Naive thymus-derived CD4-positive, alpha-beta T cell (primary cell): ENCODE results near the gene DAPK1. TPM values are rescaled to one million over a fixed set of nuclear protein-coding genes. Genes with fewer than 3 reads are reported as not detected.
A peak's percentile ranks its signal among the peaks of the same experiment; 100 is the strongest.

Source experiments
- ATAC-seq: fragments of 150-1000 bp; cut with Tn5 transposase; 2 replicates; pipeline ENCODE4 v1.10.0; 2021; ENCODE audit warnings: mild to moderate bottlenecking, moderate library complexity
- CTCF ChIA-PET: fragments of 350-600 bp; sonication (Branson Sonifier 250); formaldehyde crosslinking; loops from one replicate; lab custom pipeline; 2021; ENCODE audit warnings: antibody characterized with exemption; lab: Charles Lee
- POLR2A ChIA-PET: fragments of 350-600 bp; sonication (Branson Sonifier 250); formaldehyde crosslinking; loops from one replicate; lab custom pipeline; 2021; ENCODE audit warnings: antibody characterized with exemption, inconsistent platforms; lab: Charles Lee
- DNase-seq, 9 donors: peaks; one replicate each; pipeline versions ENCODE4 v3.0.0 to v3.0.0-alpha.2; 2020 to 2022; ENCODE audit warnings: mixed read lengths in 1 of 9
- H3K27ac ChIP-seq: one replicate; pipeline ENCODE4 v1.7.0; 2013; ENCODE audit warnings: mild to moderate bottlenecking, low read depth, low read length, moderate library complexity
- H3K27me3 ChIP-seq, 2 donors: one replicate each; pipeline ENCODE4 v1.7.0; 2013; ENCODE audit warnings: low read length in 2 of 2, mild to moderate bottlenecking in 2 of 2, moderate library complexity in 2 of 2; ENCODE audit not compliant: control insufficient read depth in 2 of 2, insufficient read depth in 2 of 2
- H3K36me3 ChIP-seq, 3 experiments: 1 replicate in 2 of 3; 2 replicates in 1 of 3; pipeline ENCODE4 v1.7.0; 2013; ENCODE audit warnings: low read length in 3 of 3, mild to moderate bottlenecking in 3 of 3, moderate library complexity in 1 of 3; ENCODE audit not compliant: insufficient read depth in 3 of 3, control insufficient read depth in 2 of 3
- H3K4me1 ChIP-seq, 2 donors: one replicate each; pipeline ENCODE4 v1.7.0; 2013; ENCODE audit warnings: low read length in 2 of 2, mild to moderate bottlenecking in 2 of 2, moderate library complexity in 1 of 2; ENCODE audit not compliant: control insufficient read depth in 2 of 2, insufficient read depth in 2 of 2
- H3K4me3 ChIP-seq: 2 replicates; pipeline ENCODE4 v1.7.0; 2013; ENCODE audit warnings: mild to moderate bottlenecking, low read length
- H3K9me3 ChIP-seq, 3 experiments: 1 replicate in 2 of 3; 2 replicates in 1 of 3; pipeline ENCODE4 v1.7.0; 2013; ENCODE audit warnings: low read length in 3 of 3; ENCODE audit not compliant: control insufficient read depth in 2 of 3
- H3K27ac Mint-ChIP-seq, 9 donors: one replicate each; pipeline ENCODE4 v1.8.0; 2020 to 2022; ENCODE audit warnings: mixed read lengths in 9 of 9, mild to moderate bottlenecking in 8 of 9, moderate library complexity in 5 of 9, inconsistent platforms in 2 of 9
- H3K27me3 Mint-ChIP-seq, 5 donors: one replicate each; pipeline ENCODE4 v1.8.0; 2021 to 2022; ENCODE audit warnings: mixed read lengths in 5 of 5, mild to moderate bottlenecking in 1 of 5
- H3K36me3 Mint-ChIP-seq, 5 donors: one replicate each; pipeline ENCODE4 v1.8.0; 2020 to 2022; ENCODE audit warnings: mixed read lengths in 5 of 5, mild to moderate bottlenecking in 3 of 5, inconsistent platforms in 1 of 5
- H3K4me1 Mint-ChIP-seq, 7 donors: one replicate each; pipeline ENCODE4 v1.8.0; 2020 to 2022; ENCODE audit warnings: mixed read lengths in 7 of 7, mild to moderate bottlenecking in 3 of 7, inconsistent platforms in 1 of 7
- H3K4me3 Mint-ChIP-seq, 10 donors: one replicate each; pipeline ENCODE4 v1.8.0; 2020 to 2022; ENCODE audit warnings: mild to moderate bottlenecking in 10 of 10, mixed read lengths in 10 of 10, moderate library complexity in 6 of 10, inconsistent platforms in 2 of 10
- H3K9me3 Mint-ChIP-seq, 11 donors: one replicate each; pipeline ENCODE4 v1.8.0; 2020 to 2022; ENCODE audit warnings: mixed read lengths in 11 of 11, mild to moderate bottlenecking in 4 of 11, inconsistent platforms in 1 of 11, moderate library complexity in 1 of 11
- intact Hi-C, 2 donors: fragments of 100-400 bp; cut with micrococcal nuclease; formaldehyde crosslinking; loops; one replicate each; pipeline ENCODE4 v1.15.1; 2023
- polyA plus RNA-seq, 2 donors: library from polyadenylated mRNA; unstranded; fragments of 300-500 nt; fragmentation: Illumina TruSeq; gene quantifications; one replicate each; pipeline ENCODE4 v1.2.3, GENCODE V29; 2021
- total RNA-seq, 6 experiments: library from RNA in 5 of 6; stranded (reverse) in 5 of 6; gene quantifications; 1 replicate in 5 of 6; 2 replicates in 1 of 6; pipeline ENCODE4 v1.2.3 and lab custom pipeline; 2021 to 2026

DAPK1 gene
- total and polyA plus RNA-seq, 7 experiments from 2014 or later, result 0.20 to 44.8 (median 1.9) TPM

DNA sequence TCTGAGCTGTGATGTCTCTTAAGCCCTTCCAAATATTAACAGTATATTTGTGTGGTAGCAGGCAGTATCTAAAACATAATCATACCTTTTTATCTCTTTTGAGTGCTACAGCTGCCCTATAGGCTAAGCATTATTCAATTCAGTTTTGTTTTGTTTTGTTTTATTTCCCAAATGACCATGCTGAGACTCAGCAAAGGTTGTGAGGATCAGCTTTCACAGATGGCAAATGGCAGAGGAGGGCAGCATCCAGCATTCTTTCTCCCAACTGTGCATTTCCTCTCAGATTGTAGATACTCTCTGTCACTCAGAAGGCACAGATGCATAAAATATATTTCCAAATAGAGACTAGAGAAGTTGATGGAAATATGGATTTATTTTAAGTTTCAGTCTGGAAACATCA lies 90.7 kb downstream of the DAPK1 start:
- H3K4me3 Mint-ChIP-seq, result no peak overlapping the region
- Histone ChIP-seq H3K27me3 (no peaks in the 10 kb centered on the region), H3K4me1 (no peaks in the 10 kb centered on the region), H3K9me3 (no peaks in the 10 kb centered on the region), H3K36me3 (no peaks in the 10 kb centered on the region), H3K4me3 (no peak overlapping the region), H3K27ac (no peak overlapping the region)
- CTCF ChIA-PET, result no interaction called here
- no peaks in the 10 kb centered on the region for H3K27me3 Mint-ChIP-seq
- intact Hi-C loops, result no loop called here
- no peaks in the 10 kb centered on the region for H3K4me1 Mint-ChIP-seq
- DNase-seq (no peak), ATAC-seq (no peak)
- H3K27ac Mint-ChIP-seq, result no peak overlapping the region
- H3K36me3 Mint-ChIP-seq, result no peaks in the 10 kb centered on the region
- POLR2A ChIA-PET, result no interaction called here
- no peaks in the 10 kb centered on the region for H3K9me3 Mint-ChIP-seq

DNA sequence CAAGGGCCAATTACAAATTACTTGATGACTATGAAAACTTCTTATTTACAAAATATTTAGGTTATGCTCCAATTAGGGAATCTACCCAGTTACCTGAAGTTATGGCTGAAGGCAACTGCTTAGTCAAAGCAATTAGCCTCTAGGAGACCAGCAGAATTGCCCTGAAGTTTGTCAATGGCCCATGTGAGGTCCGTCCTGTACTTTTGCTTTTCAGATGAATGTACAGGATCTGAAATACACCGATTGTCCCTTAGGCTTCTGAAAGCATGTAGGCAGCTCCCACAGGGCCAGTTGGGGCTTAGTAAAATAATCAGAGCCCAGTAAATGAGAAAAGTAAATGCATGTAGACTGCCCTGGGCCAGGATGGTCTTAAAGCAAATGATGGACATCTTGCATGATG lies 93.3 kb downstream of the DAPK1 start:
- H3K36me3 Mint-ChIP-seq, result no peaks in the 10 kb centered on the region
- ChIA-PET CTCF (no interaction called here), POLR2A (no interaction called here)
- intact Hi-C loops, result no loop called here
- Histone ChIP-seq H3K4me1 (no peaks in the 10 kb centered on the region), H3K4me3 (no peak overlapping the region), H3K27ac (no peak overlapping the region), H3K9me3 (no peaks in the 10 kb centered on the region), H3K27me3 (no peaks in the 10 kb centered on the region), H3K36me3 (no peaks in the 10 kb centered on the region)
- no peak overlapping the region for H3K4me3 Mint-ChIP-seq
- no peaks in the 10 kb centered on the region for H3K9me3 Mint-ChIP-seq
- H3K27ac Mint-ChIP-seq, result no peak overlapping the region
- H3K4me1 Mint-ChIP-seq, result no peaks in the 10 kb centered on the region
- ATAC-seq, result no peak
- peaks cover 0 to 7% (median 0%) of the 10 kb centered on the region in 5 donors for H3K27me3 Mint-ChIP-seq
- DNase-seq, result no peak

DNA sequence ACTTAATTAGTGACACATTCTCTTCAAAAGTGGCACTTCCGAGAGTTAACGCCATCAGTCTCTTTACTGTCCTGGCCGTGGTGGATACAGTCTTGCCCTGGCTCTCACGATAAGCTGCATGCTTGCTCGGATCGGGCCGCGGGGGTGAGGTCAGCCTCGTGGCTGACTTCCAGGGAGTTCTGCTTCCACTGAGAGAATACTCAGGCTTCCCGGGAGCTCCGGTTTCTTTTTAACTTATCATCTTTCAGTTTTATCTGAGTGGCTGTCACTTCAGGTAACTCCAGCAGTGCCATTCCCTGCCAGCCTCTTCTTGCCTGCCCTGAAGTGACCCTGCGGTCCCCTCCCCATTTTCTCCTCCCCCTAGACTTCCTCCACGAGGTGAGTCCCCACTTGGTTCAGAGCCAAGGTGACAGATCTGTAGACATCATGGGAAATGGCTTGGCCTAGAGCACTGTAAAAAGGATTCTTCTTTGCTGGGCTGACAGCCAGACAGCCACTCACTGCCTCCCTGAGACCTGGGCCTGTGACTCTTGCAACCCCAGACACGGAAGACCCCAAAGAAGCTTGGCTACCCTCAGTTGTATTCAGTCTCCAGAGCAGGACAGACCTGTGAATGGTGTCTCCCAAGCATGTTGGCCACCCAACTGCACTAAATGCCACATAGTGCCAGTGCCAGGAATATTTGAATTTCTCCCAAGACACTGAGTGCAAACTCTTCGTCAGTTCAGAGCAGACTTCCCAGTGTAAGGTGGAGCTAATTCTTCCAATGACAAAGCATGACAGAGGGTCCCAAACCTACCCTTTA lies 95.1 kb downstream of the DAPK1 start:
- intact Hi-C loops, result no loop called here
- no peaks in the 10 kb centered on the region for H3K36me3 Mint-ChIP-seq
- no peak overlapping the region for H3K4me3 ChIP-seq
- ATAC-seq (no peak), DNase-seq (no peak)
- H3K27ac ChIP-seq, result no peak overlapping the region
- H3K27me3 Mint-ChIP-seq, result peaks cover 0 to 9% (median 2%) of the 10 kb centered on the region in 5 donors
- ChIA-PET POLR2A (no interaction called here), CTCF (interaction anchor here (0.5 kb wide), 1 partner anchor 10 kb away, joined by 3 read pairs; no protein-coding TSS in a partner anchor)
- no peak overlapping the region for H3K4me3 Mint-ChIP-seq
- no peaks in the 10 kb centered on the region for H3K27me3 ChIP-seq
- H3K9me3 ChIP-seq, result no peaks in the 10 kb centered on the region
- H3K36me3 ChIP-seq, result no peaks in the 10 kb centered on the region
- H3K9me3 Mint-ChIP-seq, result no peaks in the 10 kb centered on the region
- H3K27ac Mint-ChIP-seq, result no peak overlapping the region
- H3K4me1 ChIP-seq, result no peaks in the 10 kb centered on the region
- peaks cover 0 to 2% (median 0%) of the 10 kb centered on the region in 7 donors for H3K4me1 Mint-ChIP-seq

DNA sequence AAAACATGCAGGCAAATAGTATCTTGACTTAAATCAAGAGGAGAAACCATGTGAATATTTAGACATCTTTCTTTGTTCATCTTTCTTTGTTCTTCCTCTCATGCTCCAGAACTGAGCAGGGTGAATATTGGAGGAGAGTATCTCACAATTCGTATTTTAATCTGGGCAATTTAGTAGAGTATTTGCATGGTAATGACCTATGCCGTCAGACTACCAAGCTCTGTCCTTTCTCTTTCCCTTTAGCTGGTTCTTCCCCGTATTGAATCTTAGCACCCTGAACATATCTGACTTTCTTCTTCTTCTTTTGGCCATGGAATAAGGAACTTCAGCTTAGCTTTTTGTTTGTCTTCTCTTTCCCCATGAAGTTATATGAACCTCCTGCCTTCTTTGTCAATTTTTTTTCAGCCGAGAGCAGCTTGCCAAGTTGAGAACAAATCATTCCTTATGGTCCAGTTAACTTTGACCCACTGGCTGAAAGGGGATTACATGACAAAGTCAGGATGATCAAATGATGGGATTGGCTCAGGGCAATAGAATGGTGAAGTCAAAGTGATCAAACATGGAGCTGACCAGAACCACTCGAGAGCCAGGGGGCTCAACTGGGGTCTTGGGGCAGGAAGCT lies 95.8 kb downstream of the DAPK1 start:
- H3K9me3 Mint-ChIP-seq, result no peaks in the 10 kb centered on the region
- peaks cover 0 to 9% (median 3%) of the 10 kb centered on the region in 5 donors for H3K27me3 Mint-ChIP-seq
- H3K27me3 ChIP-seq, result no peaks in the 10 kb centered on the region
- peaks cover 0 to 4% (median 0%) of the 10 kb centered on the region in 7 donors for H3K4me1 Mint-ChIP-seq
- H3K36me3 Mint-ChIP-seq, result no peaks in the 10 kb centered on the region
- peak; percentile 38 for ATAC-seq
- H3K4me3 ChIP-seq, result no peak overlapping the region
- CTCF ChIA-PET, result no interaction called here
- no peaks in the 10 kb centered on the region for H3K36me3 ChIP-seq
- H3K27ac Mint-ChIP-seq, result no peak overlapping the region
- intact Hi-C loops, result no loop called here
- no peak overlapping the region for H3K27ac ChIP-seq
- H3K4me3 Mint-ChIP-seq, result no peak overlapping the region
- no peaks in the 10 kb centered on the region for H3K4me1 ChIP-seq
- POLR2A ChIA-PET, result no interaction called here
- no peaks in the 10 kb centered on the region for H3K9me3 ChIP-seq
- DNase-seq, result no peak

DNA sequence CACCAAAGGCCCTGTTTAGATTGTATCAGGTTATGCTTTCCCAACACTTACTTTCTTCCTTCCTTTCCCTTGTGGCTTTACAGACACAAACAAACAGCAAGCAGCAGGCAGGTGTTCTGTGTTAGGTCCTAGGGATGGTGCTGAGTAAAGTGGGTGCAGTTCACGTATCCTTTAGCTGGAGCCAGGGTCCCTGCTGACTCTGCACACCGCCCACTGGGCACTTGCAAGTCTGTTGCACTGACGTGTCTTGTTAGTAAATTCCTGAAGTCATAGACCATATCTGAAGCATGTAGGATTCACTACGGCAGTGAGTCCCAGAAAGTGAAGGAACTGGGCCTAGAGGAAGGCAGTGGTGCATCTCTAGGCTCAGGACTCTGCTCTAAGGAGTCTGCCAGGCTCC lies 96.5 kb downstream of the DAPK1 start:
- no peaks in the 10 kb centered on the region for H3K4me1 ChIP-seq
- H3K4me3 Mint-ChIP-seq, result no peak overlapping the region

DNA sequence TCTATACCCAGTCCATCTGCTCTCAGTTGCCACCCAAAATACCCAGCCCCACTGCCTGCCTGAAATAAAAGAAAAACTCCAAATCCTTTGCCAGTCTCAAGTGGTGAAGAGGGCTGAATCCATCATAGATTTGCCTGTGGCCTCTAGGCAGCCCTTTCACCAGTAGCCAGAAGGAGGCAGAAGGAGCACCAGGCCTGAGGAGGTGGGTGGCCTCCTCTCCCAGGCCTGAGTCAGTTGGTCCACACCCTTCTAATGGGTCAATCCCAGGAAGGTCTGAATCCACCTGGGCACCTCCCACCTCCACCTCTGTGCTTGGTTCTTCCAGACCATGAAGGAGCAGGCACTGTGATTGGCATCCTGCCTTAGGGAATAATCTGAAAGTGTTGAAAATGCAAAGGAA lies 97.0 kb downstream of the DAPK1 start:
- Histone ChIP-seq H3K9me3 (no peaks in the 10 kb centered on the region), H3K4me3 (no peak overlapping the region), H3K36me3 (no peaks in the 10 kb centered on the region), H3K27me3 (no peaks in the 10 kb centered on the region), H3K27ac (no peak overlapping the region), H3K4me1 (no peaks in the 10 kb centered on the region)
- no peak for ATAC-seq
- CTCF ChIA-PET, result no interaction called here
- intact Hi-C loops, result no loop called here
- H3K9me3 Mint-ChIP-seq, result no peaks in the 10 kb centered on the region
- no peak overlapping the region for H3K27ac Mint-ChIP-seq
- POLR2A ChIA-PET, result no interaction called here
- DNase-seq, result no peak
- no peaks in the 10 kb centered on the region for H3K36me3 Mint-ChIP-seq
- peaks cover under 1 to 9% (median 6%) of the 10 kb centered on the region in 5 donors for H3K27me3 Mint-ChIP-seq
- no peak overlapping the region for H3K4me3 Mint-ChIP-seq
- peaks cover 0 to 4% (median 0%) of the 10 kb centered on the region in 7 donors for H3K4me1 Mint-ChIP-seq

More for the DNA sequence above, 96.5 kb downstream of the DAPK1 start:
- ChIA-PET POLR2A (no interaction called here), CTCF (no interaction called here)
- Mint-ChIP-seq H3K4me1 (peaks cover 0 to 4% (median 0%) of the 10 kb centered on the region in 7 donors), H3K9me3 (no peaks in the 10 kb centered on the region), H3K36me3 (no peaks in the 10 kb centered on the region), H3K27ac (no peak overlapping the region), H3K27me3 (peaks cover 0 to 9% (median 6%) of the 10 kb centered on the region in 5 donors)
- no peaks in the 10 kb centered on the region for H3K36me3 ChIP-seq
- no peak for ATAC-seq
- H3K27me3 ChIP-seq, result no peaks in the 10 kb centered on the region
- no peak overlapping the region for H3K27ac ChIP-seq
- DNase-seq, result no peak
- intact Hi-C loops, result no loop called here
- no peak overlapping the region for H3K4me3 ChIP-seq
- H3K9me3 ChIP-seq, result no peaks in the 10 kb centered on the region
